Neuronal stem cell (in vitro differentiated cells): ENCODE results near the gene EIF5A.

ENCODE experiments used
- DNase-seq: peaks from one replicate; pipeline ENCODE4 v3.0.0-alpha.2; 2013; ENCODE audit warnings: low spot score
- H2AFZ ChIP-seq: one replicate; pipeline ENCODE4 v1.6.1; 2013; ENCODE audit warnings: mild to moderate bottlenecking, low read length, inconsistent platforms
- H2AK5ac ChIP-seq: 2 replicates; pipeline ENCODE4 v1.6.1; 2013; ENCODE audit warnings: low read depth, mild to moderate bottlenecking, inconsistent platforms, low read length, moderate library complexity, mixed read lengths
- H2BK120ac ChIP-seq: 2 replicates; pipeline ENCODE4 v1.6.1; 2013; ENCODE audit warnings: low read depth, mild to moderate bottlenecking, inconsistent platforms, low read length, moderate library complexity, mixed read lengths
- H2BK12ac ChIP-seq: one replicate; pipeline ENCODE4 v1.6.1; 2013; ENCODE audit warnings: low read length, inconsistent platforms
- H2BK15ac ChIP-seq: 2 replicates; pipeline ENCODE4 v1.6.1; 2013; ENCODE audit warnings: mild to moderate bottlenecking, low read length, inconsistent platforms, mixed read lengths
- H2BK5ac ChIP-seq: one replicate; pipeline ENCODE4 v1.6.1; 2013; ENCODE audit warnings: inconsistent platforms, mild to moderate bottlenecking, low read length, moderate library complexity
- H3K14ac ChIP-seq: one replicate; pipeline ENCODE4 v1.6.1; 2013; ENCODE audit warnings: low read length, inconsistent platforms
- H3K18ac ChIP-seq: 2 replicates; pipeline ENCODE4 v1.6.1; 2013; ENCODE audit warnings: low read length, inconsistent platforms
- H3K23ac ChIP-seq: 2 replicates; pipeline ENCODE4 v1.6.1; 2013; ENCODE audit warnings: low read depth, mild to moderate bottlenecking, mixed read lengths, low read length, inconsistent platforms; ENCODE audit not compliant: poor library complexity
- H3K27ac ChIP-seq: replicated peaks from 3 replicates; pipeline ENCODE4 v1.5.1; 2013; ENCODE audit warnings: low read length, inconsistent platforms
- H3K27me3 ChIP-seq, 3 experiments: 2 replicates each; pipeline ENCODE4 v1.6.1; 2013; ENCODE audit warnings: low read length in 3 of 3, mild to moderate bottlenecking in 2 of 3, inconsistent platforms in 1 of 3, low read depth in 1 of 3, mixed read lengths in 1 of 3, moderate library complexity in 1 of 3; ENCODE audit not compliant: control insufficient read depth in 3 of 3, insufficient read depth in 3 of 3
- H3K36me3 ChIP-seq, 2 donors: replicated peaks in 1 of 2; 2 replicates each; pipeline ENCODE4 v1.6.1; 2013; ENCODE audit warnings: low read length in 2 of 2; ENCODE audit not compliant: control insufficient read depth in 2 of 2, insufficient read depth in 2 of 2
- H3K4ac ChIP-seq: 2 replicates; pipeline ENCODE4 v1.6.1; 2013; ENCODE audit warnings: inconsistent platforms, mild to moderate bottlenecking, low read length, moderate library complexity
- H3K4me1 ChIP-seq, 2 donors: 1 replicate in 1 of 2; 2 replicates in 1 of 2; pipeline ENCODE4 v1.6.1; 2013; ENCODE audit warnings: low read length in 2 of 2, low read depth in 1 of 2; ENCODE audit not compliant: control insufficient read depth in 2 of 2, insufficient read depth in 1 of 2
- H3K4me2 ChIP-seq: one replicate; pipeline ENCODE4 v1.6.1; 2013; ENCODE audit warnings: mild to moderate bottlenecking, low read length, inconsistent platforms; ENCODE audit not compliant: insufficient read depth, poor library complexity, severe bottlenecking
- H3K4me3 ChIP-seq, 2 donors: 2 replicates each; pipeline ENCODE4 v1.5.1; 2013; ENCODE audit warnings: low read length in 2 of 2, mild to moderate bottlenecking in 2 of 2, inconsistent platforms in 1 of 2, moderate library complexity in 1 of 2
- H3K79me1 ChIP-seq: one replicate; pipeline ENCODE4 v1.6.1; 2013; ENCODE audit warnings: low read depth, mild to moderate bottlenecking, inconsistent platforms, low read length, moderate library complexity
- H3K9ac ChIP-seq: one replicate; pipeline ENCODE4 v1.6.1; 2013; ENCODE audit warnings: mild to moderate bottlenecking, low read depth, low read length, inconsistent platforms; ENCODE audit not compliant: poor library complexity
- H3K9me3 ChIP-seq, 2 donors: replicated peaks in 1 of 2; 2 replicates each; pipeline versions ENCODE3 to v1.6.1; 2013; ENCODE audit warnings: low read length in 2 of 2, mild to moderate bottlenecking in 2 of 2, inconsistent platforms in 1 of 2, low read depth in 1 of 2, mixed read lengths in 1 of 2, moderate library complexity in 1 of 2; ENCODE audit not compliant: control insufficient read depth in 2 of 2, insufficient read depth in 1 of 2
- H4K8ac ChIP-seq: one replicate; pipeline ENCODE4 v1.6.1; 2013; ENCODE audit warnings: low read depth, mild to moderate bottlenecking, inconsistent platforms, low read length, moderate library complexity
- H4K91ac ChIP-seq: one replicate; pipeline ENCODE4 v1.6.1; 2013; ENCODE audit warnings: low read length, low read depth, mild to moderate bottlenecking, inconsistent platforms; ENCODE audit not compliant: poor library complexity
- WGBS, 2 donors: extraction: QIAGEN DNeasy Blood & Tissue Kit; methylation state at CpG; one replicate each; pipeline ENCODE4 v1.1.7; 2013; ENCODE audit warnings: missing lambda C conversion rate in 2 of 2, mixed read lengths in 1 of 2; ENCODE audit not compliant: insufficient read length in 2 of 2, insufficient replicate concordance in 1 of 2; ENCODE audit errors: extremely low coverage in 2 of 2; 5-methylcytosine and 5-hydroxymethylcytosine counted together

The EIF5A gene

DNA sequence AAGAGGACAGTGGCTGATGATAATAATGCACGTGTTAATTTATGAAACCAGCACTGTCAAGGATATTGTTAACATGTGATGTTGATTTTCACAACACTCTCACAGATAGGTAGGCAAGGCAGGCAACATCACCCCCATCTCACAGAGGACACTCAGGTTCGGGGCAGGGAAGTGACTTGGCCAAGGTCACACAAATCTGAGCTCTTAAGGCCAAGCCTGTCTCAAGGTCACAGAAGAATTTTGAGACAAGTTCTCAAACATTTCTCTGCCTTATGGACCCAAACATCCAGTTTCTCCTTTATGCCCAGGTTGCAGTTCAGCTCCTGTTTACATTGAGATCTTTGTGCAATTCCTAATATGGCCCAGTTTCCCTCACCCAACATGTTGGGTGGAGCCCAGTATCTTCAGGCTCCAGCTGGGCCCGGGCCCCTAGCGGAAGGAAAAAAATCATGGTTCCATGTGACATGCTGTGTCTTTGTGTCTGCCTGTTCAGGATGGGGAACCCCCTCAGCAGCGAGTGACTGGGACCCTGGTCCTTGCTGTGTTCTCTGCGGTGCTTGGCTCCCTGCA is 24.6 kb upstream of the EIF5A start:
- Histone ChIP-seq H2AFZ (no peak overlapping the region), H2BK5ac (no peak overlapping the region), H3K9me3 (no peaks in the 10 kb centered on the region), H3K9ac (peak overlapping the region; percentile 10), H3K27ac (no peak overlapping the region), H3K14ac (no peak overlapping the region), H3K27me3 (peaks cover 0 to 18% (median 5%) of the 10 kb centered on the region in 3 experiments), H2AK5ac (peak overlapping the region; percentile 1), H3K18ac (no peak overlapping the region), H4K91ac (no peak overlapping the region), H3K4me2 (peak overlapping the region; percentile 89), H3K79me1 (peaks cover 3% of the 10 kb centered on the region), H4K8ac (no peak overlapping the region), H3K4me1 (peaks cover 9 to 16% of the 10 kb centered on the region in 2 donors), H3K4me3 (peak overlapping the region in 1 of 2 donors; percentile 68), H2BK120ac (no peak overlapping the region), H2BK12ac (peak overlapping the region; percentile 34), H3K36me3 (peaks cover 2 to 7% of the 10 kb centered on the region in 2 donors), H3K23ac (no peak overlapping the region), H3K4ac (peak overlapping the region; percentile 78), H2BK15ac (no peak overlapping the region)
- no CpG with 5 or more reads among the region's 6 CpGs for WGBS, 2 donors
- no peak for DNase-seq

DNA sequence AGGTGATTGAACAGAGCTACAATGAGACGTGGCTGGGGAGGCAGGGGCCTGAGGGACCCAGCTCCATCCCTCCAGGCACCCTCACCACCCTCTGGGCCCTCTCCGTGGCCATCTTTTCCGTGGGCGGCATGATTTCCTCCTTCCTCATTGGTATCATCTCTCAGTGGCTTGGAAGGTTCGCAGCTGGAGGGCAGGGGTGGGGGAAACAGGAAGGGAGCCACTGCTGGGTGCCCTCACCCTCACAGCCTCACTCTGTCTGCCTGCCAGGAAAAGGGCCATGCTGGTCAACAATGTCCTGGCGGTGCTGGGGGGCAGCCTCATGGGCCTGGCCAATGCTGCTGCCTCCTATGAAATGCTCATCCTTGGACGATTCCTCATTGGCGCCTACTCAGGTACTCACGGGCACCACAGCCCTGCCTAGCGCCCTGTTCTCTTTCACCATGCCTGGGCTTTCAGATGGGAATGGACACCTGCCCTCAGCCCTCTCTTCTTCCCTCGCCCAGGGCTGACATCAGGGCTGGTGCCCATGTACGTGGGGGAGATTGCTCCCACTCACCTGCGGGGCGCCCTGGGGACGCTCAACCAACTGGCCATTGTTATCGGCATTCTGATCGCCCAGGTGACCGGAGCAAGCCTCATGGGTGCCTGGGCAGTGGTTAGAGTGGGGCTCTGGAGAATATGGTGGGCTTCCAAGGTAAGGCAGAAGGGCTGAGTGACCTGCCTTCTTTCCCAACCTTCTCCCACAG is 23.8 kb upstream of the EIF5A start:
- peaks cover 0 to 18% (median 5%) of the 10 kb centered on the region in 3 experiments for H3K27me3 ChIP-seq
- H3K9ac ChIP-seq = peak overlapping the region; percentile 37
- H3K4me1 ChIP-seq = peaks cover 9 to 16% of the 10 kb centered on the region in 2 donors
- peaks cover 2 to 7% of the 10 kb centered on the region in 2 donors for H3K36me3 ChIP-seq
- H3K4me2 ChIP-seq = no peak overlapping the region
- H2BK12ac ChIP-seq = peak overlapping the region; percentile 34
- no peak overlapping the region for H4K91ac ChIP-seq
- H2AK5ac ChIP-seq = peak overlapping the region; percentile 87
- H3K9me3 ChIP-seq = no peaks in the 10 kb centered on the region
- H2BK15ac ChIP-seq = peak overlapping the region; percentile 38
- no peak overlapping the region for H3K18ac ChIP-seq
- peak overlapping the region; percentile 48 for H3K23ac ChIP-seq
- no peak overlapping the region for H2AFZ ChIP-seq
- H3K79me1 ChIP-seq = peaks cover 3% of the 10 kb centered on the region
- peak overlapping the region; percentile 10 for H2BK5ac ChIP-seq
- no peak overlapping the region for H3K4me3 ChIP-seq
- no peak for DNase-seq
- H4K8ac ChIP-seq = no peak overlapping the region
- no peak overlapping the region for H2BK120ac ChIP-seq
- peak overlapping the region; percentile 8 for H3K4ac ChIP-seq
- no CpG with 5 or more reads among the region's 18 CpGs for WGBS, 2 donors
- no peak overlapping the region for H3K27ac ChIP-seq
- peak overlapping the region; percentile 15 for H3K14ac ChIP-seq

- DNase-seq = no peak
- Histone ChIP-seq H3K23ac (no peak overlapping the region), H3K79me1 (peaks cover 3% of the 10 kb centered on the region), H3K27ac (no peak overlapping the region), H3K14ac (no peak overlapping the region), H3K9me3 (no peaks in the 10 kb centered on the region), H3K4me1 (peaks cover 9 to 16% of the 10 kb centered on the region in 2 donors), H3K9ac (no peak overlapping the region), H2BK120ac (no peak overlapping the region), H2AK5ac (peak overlapping the region; percentile 24), H3K4ac (peak overlapping the region; percentile 10), H2AFZ (no peak overlapping the region), H3K4me3 (no peak overlapping the region), H2BK12ac (no peak overlapping the region), H3K27me3 (peaks cover 0 to 18% (median 0%) of the 10 kb centered on the region in 3 experiments), H3K4me2 (no peak overlapping the region), H3K36me3 (peaks cover 2 to 7% of the 10 kb centered on the region in 2 donors), H4K8ac (no peak overlapping the region), H3K18ac (no peak overlapping the region), H4K91ac (no peak overlapping the region), H2BK15ac (no peak overlapping the region), H2BK5ac (no peak overlapping the region)
- WGBS, 2 donors = no CpG with 5 or more reads among the region's 16 CpGs
Measured at GRCh38 chr17:7284911-7285310, 22.5 kb upstream of the EIF5A start.

- H2AK5ac ChIP-seq = no peak overlapping the region
- no peak overlapping the region for H2BK5ac ChIP-seq
- no peak overlapping the region for H3K27ac ChIP-seq
- no peak overlapping the region for H3K18ac ChIP-seq
- H3K23ac ChIP-seq = peak overlapping the region; percentile 73
- no peak overlapping the region for H3K9ac ChIP-seq
- H3K36me3 ChIP-seq = peaks cover 2 to 7% of the 10 kb centered on the region in 2 donors
- H4K91ac ChIP-seq = no peak overlapping the region
- no peak overlapping the region for H3K4ac ChIP-seq
- H4K8ac ChIP-seq = no peak overlapping the region
- no peak overlapping the region for H3K4me2 ChIP-seq
- no peak overlapping the region for H2BK120ac ChIP-seq
- DNase-seq = no peak
- no peak overlapping the region for H2BK12ac ChIP-seq
- no peak overlapping the region for H3K14ac ChIP-seq
- H3K9me3 ChIP-seq = no peaks in the 10 kb centered on the region
- H2BK15ac ChIP-seq = no peak overlapping the region
- H3K4me3 ChIP-seq = no peak overlapping the region
- WGBS, 2 donors = no CpG with 5 or more reads among the region's 12 CpGs
- no peak overlapping the region for H2AFZ ChIP-seq
- H3K27me3 ChIP-seq = peaks cover 0 to 18% (median 0%) of the 10 kb centered on the region in 3 experiments
- peaks cover 3% of the 10 kb centered on the region for H3K79me1 ChIP-seq
- peaks cover 8 to 15% of the 10 kb centered on the region in 2 donors for H3K4me1 ChIP-seq
Measured at GRCh38 chr17:7285679-7286078, 21.7 kb upstream of the EIF5A start.
